Lower leg skin (tissue), 3 donors: ENCODE measurements around the gene CSRP3.

Source experiments
- CTCF ChIP-seq, 3 donors: fragments of 450-650 bp; IDR thresholded peaks; one replicate each; pipeline ENCODE4 v1.5.1; 2016; ENCODE audit warnings: antibody characterized with exemption in 3 of 3, mild to moderate bottlenecking in 3 of 3, moderate library complexity in 2 of 3
- POLR2A ChIP-seq, 2 donors: fragments of 450-650 bp; IDR thresholded peaks; one replicate each; pipeline ENCODE4 v1.6.1; 2016 to 2017; ENCODE audit warnings: antibody characterized with exemption in 2 of 2, mild to moderate bottlenecking in 1 of 2, moderate library complexity in 1 of 2

GRCh38 chr11:19196432-19196831 is 5.4 kb downstream of the CSRP3 start:
- TF ChIP-seq CTCF (IDR thresholded peaks at IDR 0.05) (no peak), POLR2A (IDR thresholded peaks at IDR 0.05) (no peak)
